DOHH2 (cell line): ENCODE data around the gene AGXT.

Experiments used
- H3F3A ChIP-seq: fragments of 200-600 bp; sonication (generic), shearing (Covaris generic); 2 replicates; pipeline ENCODE4 v1.6.0; 2016; ENCODE audit warnings: antibody characterized with exemption, mild to moderate bottlenecking; ENCODE audit not compliant: control insufficient read depth, insufficient read depth
- H3K27ac ChIP-seq: fragments of 200-600 bp; sonication (generic); 2 replicates; pipeline ENCODE4 v1.5.1; 2014; ENCODE audit warnings: low read depth, mild to moderate bottlenecking, low read length, moderate library complexity
- H3K27me3 ChIP-seq: fragments of 200-600 bp; sonication (generic); 2 replicates; pipeline ENCODE4 v1.6.1; 2014; ENCODE audit warnings: mild to moderate bottlenecking, low read length, mixed read lengths; ENCODE audit not compliant: control insufficient read depth
- H3K36me3 ChIP-seq: fragments of 200-600 bp; sonication (generic); 2 replicates; pipeline ENCODE4 v1.6.1; 2014; ENCODE audit warnings: mild to moderate bottlenecking, low read length, moderate library complexity, mixed read lengths; ENCODE audit not compliant: control insufficient read depth
- H3K4me1 ChIP-seq: fragments of 200-600 bp; sonication (generic); 2 replicates; pipeline ENCODE4 v1.6.1; 2014; ENCODE audit warnings: mild to moderate bottlenecking, low read length, mixed read lengths; ENCODE audit not compliant: control insufficient read depth
- H3K4me2 ChIP-seq: fragments of 200-600 bp; sonication (generic); 2 replicates; pipeline ENCODE4 v1.6.0; 2014; ENCODE audit warnings: mild to moderate bottlenecking, low read length, moderate library complexity
- H3K4me3 ChIP-seq: fragments of 200-600 bp; sonication (generic); 2 replicates; pipeline ENCODE4 v1.5.1; 2014; ENCODE audit warnings: mild to moderate bottlenecking, low read length, mixed read lengths
- H3K79me2 ChIP-seq: fragments of 200-600 bp; sonication (generic); 2 replicates; pipeline ENCODE4 v1.6.1; 2014; ENCODE audit warnings: mild to moderate bottlenecking, low read length, mixed read lengths; ENCODE audit not compliant: control insufficient read depth
- H3K9me2 ChIP-seq: fragments of 200-600 bp; sonication (generic); replicated peaks from 2 replicates; pipeline ENCODE4 v1.6.1; 2014; ENCODE audit warnings: mild to moderate bottlenecking, low read length, mixed read lengths; ENCODE audit not compliant: control insufficient read depth
- H3K9me3 ChIP-seq: fragments of 200-600 bp; sonication (generic); 2 replicates; pipeline ENCODE4 v1.6.1; 2014; ENCODE audit warnings: antibody characterized with exemption, low read length, mixed read lengths; ENCODE audit not compliant: control insufficient read depth, insufficient read depth
- H4K20me1 ChIP-seq: fragments of 200-600 bp; sonication (generic); 2 replicates; pipeline ENCODE4 v1.6.0; 2014; ENCODE audit warnings: low read depth, mild to moderate bottlenecking, antibody characterized with exemption, low read length, moderate library complexity; ENCODE audit not compliant: control insufficient read depth, insufficient read depth
- EZH2phosphoT487 ChIP-seq: fragments of 200-600 bp; sonication (generic); IDR thresholded peaks from 2 replicates; pipeline ENCODE4 v1.6.1; 2017; ENCODE audit warnings: borderline replicate concordance, mild to moderate bottlenecking, antibody characterized with exemption, low read length, moderate library complexity, mixed read lengths
- TF ChIP-seq, protein P1 (sequence below): fragments of 200-600 bp; sonication (generic); IDR thresholded peaks from one replicate; pipeline ENCODE4 v1.5.1; 2014; ENCODE audit warnings: antibody characterized with exemption, mild to moderate bottlenecking, low read depth, low read length; ENCODE audit not compliant: poor library complexity, severe bottlenecking

The AGXT gene

DNA sequence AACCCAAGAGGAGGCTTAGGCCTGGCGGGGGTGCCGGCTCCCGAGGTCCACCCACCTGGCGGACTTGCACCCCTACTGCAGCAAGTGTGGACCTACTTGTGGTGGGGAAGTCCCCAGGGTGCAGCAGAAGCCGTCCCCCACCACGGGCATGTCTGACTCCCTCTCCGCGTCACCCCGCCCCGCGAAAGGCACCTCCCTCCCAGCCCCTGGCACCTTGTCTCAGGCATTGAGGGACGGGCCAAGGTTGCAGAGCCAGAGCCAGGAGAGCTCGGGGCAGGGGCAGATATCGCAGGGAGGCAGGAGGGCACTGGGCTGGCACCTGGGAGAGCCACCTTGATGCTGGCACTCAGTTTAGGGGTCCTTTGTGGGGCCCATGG is 56.6 kb downstream of the AGXT start:
- Histone ChIP-seq H3K4me1 (no peaks in the 10 kb centered on the region), H3K27ac (no peak overlapping the region), H3K4me2 (no peak overlapping the region), H4K20me1 (no peaks in the 10 kb centered on the region), H3K27me3 (no peaks in the 10 kb centered on the region), H3K4me3 (no peak overlapping the region), H3K9me3 (no peaks in the 10 kb centered on the region), H3K79me2 (no peaks in the 10 kb centered on the region), H3F3A (no peaks in the 10 kb centered on the region), H3K36me3 (no peaks in the 10 kb centered on the region), H3K9me2 (no peaks in the 10 kb centered on the region)
- TF ChIP-seq, protein P1, sequence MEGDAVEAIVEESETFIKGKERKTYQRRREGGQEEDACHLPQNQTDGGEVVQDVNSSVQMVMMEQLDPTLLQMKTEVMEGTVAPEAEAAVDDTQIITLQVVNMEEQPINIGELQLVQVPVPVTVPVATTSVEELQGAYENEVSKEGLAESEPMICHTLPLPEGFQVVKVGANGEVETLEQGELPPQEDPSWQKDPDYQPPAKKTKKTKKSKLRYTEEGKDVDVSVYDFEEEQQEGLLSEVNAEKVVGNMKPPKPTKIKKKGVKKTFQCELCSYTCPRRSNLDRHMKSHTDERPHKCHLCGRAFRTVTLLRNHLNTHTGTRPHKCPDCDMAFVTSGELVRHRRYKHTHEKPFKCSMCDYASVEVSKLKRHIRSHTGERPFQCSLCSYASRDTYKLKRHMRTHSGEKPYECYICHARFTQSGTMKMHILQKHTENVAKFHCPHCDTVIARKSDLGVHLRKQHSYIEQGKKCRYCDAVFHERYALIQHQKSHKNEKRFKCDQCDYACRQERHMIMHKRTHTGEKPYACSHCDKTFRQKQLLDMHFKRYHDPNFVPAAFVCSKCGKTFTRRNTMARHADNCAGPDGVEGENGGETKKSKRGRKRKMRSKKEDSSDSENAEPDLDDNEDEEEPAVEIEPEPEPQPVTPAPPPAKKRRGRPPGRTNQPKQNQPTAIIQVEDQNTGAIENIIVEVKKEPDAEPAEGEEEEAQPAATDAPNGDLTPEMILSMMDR, result no peak
- TF ChIP-seq EZH2phosphoT487, result no peak

DNA sequence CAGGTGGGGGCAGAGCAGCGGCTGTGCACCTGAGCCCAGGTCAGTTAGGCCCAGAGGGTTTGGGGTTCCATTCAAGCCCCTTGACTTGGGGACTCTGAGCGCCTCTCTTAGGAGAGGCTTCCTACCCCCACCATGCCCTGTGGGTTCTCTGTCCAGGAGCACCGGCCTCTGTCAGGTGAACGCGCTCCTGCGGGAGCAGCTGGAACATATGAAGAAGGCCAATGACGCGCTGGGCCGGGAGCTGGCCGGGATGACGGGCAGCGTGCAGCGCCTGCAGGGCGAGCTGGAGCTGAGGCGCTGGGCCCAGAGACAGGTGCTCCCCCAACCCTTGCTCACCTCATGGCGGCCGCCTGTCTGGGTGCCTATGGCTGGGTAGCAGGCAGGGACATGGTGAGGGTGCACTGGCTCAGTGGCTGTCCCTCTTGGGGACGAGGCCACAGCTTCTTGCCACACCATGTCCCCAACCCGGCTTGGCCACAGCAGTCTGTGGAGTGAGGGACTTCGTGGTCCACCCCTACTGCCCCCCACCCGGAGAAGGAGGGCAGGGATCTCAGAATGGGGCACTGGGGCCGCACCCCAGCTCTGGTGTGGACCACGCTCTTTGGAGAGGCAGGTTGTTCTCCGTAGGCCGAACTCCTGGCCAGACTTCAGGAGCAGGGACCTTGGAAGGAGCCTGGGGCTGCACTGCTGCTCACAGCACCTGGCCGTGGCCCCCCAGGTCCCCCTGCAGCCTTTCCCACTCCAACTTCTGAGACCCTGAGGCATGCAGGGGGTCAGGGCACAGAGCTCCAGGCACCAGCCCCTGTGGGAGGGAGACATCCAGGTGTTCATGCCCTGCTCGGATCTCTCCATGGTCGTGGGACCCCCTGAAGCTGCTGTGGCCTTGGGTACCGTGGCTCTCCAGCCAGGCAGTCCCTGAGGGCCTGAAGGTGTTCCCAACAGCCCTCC is 57.2 kb downstream of the AGXT start:
- Histone ChIP-seq H3K27me3 (no peaks in the 10 kb centered on the region), H3K27ac (no peak overlapping the region), H3K4me2 (no peak overlapping the region), H3F3A (no peaks in the 10 kb centered on the region), H3K9me2 (no peaks in the 10 kb centered on the region), H3K79me2 (no peaks in the 10 kb centered on the region), H3K36me3 (no peaks in the 10 kb centered on the region), H3K4me3 (no peak overlapping the region), H3K9me3 (no peaks in the 10 kb centered on the region), H3K4me1 (no peaks in the 10 kb centered on the region), H4K20me1 (no peaks in the 10 kb centered on the region)
- TF ChIP-seq EZH2phosphoT487, result no peak
- TF ChIP-seq, protein P1, result no peak

DNA sequence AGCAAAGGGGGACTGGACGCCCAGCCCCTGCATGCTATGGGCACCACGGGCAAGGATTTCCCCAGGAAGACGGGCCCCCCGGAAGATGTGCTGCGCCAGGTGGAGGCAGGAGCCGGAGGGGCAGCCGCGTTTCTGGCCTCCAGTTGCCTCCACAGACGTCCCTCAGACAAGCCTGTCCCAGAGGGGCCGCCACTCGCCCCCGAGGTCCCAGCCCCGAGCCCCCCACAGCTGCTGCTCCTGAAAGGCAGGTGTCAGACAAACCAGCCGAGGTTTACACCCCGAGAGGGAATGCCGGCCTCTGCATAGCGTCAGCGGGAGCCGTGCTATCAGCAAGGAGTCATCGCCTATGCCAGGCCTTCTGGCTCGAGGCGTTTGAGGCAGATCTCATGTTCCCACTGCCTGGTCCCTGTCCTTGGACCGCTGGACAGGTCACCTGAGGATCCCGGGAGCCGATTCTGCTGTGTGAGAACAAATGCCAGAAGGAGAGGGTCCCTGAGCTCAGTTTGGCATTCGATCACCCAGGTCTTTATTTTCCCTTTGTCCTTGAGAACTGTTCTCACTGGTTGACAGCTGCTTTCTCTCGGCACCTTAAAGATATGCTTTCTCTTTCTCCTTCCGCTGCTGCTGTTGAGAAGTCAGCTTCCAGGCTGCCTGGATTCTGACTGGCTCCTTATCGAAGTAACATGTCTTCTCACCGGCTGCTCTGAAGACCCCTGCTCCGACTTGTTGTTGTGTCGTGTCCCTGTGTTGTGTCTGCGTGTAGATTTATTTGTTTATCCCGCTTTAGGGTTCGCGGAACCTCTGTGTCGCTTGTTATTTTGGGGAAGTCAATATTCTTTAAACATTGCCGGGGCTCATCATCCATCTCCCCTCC is 58.1 kb downstream of the AGXT start:
- no peaks in the 10 kb centered on the region for H3K9me2 ChIP-seq
- no peaks in the 10 kb centered on the region for H4K20me1 ChIP-seq
- no peak overlapping the region for H3K4me3 ChIP-seq
- no peak overlapping the region for H3K4me2 ChIP-seq
- H3K9me3 ChIP-seq, result no peaks in the 10 kb centered on the region
- H3F3A ChIP-seq, result no peaks in the 10 kb centered on the region
- H3K27me3 ChIP-seq, result no peaks in the 10 kb centered on the region
- H3K36me3 ChIP-seq, result no peaks in the 10 kb centered on the region
- TF ChIP-seq EZH2phosphoT487, result no peak
- TF ChIP-seq, protein P1, result no peak
- H3K79me2 ChIP-seq, result no peaks in the 10 kb centered on the region
- no peaks in the 10 kb centered on the region for H3K4me1 ChIP-seq
- H3K27ac ChIP-seq, result no peak overlapping the region
